IPS DF 19.7 (cell line): Measurements from ENCODE around the gene C11orf58.

Source experiments
- DNase-seq: peaks from one replicate; pipeline ENCODE4 v3.0.0-alpha.2; 2013; ENCODE audit warnings: low read depth, low spot score

Gene C11orf58

DNA sequence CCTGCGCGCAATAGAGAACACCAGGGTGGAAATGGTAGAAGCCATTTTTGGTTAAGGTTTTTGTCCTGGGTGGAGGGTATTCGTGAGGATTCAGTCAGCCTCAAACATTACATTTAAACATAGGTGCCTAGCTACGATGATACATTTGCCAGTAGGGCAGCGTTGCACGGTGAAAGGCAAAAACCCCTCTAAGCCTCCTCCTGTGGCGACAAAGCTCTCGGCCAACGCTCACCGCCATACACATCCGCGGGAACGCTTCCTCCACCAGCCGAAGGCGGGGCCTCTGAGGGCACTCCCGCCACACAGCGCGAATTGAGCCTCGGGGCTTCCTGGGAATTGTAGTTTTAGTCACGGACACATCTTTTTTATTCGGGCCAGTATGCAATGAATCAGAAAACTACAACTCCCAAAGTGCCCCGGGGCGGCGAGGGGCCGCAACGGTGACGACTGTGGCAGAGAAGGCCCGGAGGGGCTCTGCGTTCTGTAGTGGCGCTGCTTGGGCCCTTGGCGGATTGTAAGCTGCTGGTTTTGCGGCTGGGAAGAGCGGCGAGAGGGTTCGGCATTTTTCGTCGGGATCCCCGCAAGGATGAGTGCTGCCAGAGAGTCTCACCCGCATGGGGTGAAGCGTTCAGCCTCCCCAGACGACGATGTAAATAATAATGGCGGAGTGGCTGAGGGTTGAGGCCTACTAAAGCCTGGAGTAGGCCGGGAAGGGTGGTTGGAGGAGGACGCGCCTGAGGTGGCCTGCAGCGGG is at the start of gene C11orf58:
TSS of gene C11orf58 (plus strand) at position 455 of the 754 bp plus-strand sequence. CDS start at position 587, 132 bp downstream.
- DNase-seq = peak; percentile 90

DNA sequence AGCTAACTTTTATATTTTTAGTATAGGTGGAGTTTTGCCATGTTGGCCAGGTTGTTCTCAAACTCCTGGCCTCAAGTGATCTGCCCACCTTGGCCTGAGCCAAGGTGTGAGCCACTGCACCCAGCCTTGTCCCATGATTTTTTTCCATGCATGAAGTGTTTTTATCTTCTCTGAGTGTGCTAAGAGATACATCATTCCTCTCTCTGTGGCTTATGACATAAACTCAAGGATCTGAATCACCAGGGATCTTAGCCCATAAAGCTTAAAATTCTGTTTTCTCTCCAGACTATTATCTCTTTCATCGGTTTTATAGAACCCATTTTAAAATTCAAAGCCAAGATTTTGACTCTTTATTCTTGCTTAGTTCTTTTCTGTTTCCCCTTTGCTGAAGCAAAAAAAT is 48.4 kb upstream of the C11orf58 start:
- no peak for DNase-seq

DNA sequence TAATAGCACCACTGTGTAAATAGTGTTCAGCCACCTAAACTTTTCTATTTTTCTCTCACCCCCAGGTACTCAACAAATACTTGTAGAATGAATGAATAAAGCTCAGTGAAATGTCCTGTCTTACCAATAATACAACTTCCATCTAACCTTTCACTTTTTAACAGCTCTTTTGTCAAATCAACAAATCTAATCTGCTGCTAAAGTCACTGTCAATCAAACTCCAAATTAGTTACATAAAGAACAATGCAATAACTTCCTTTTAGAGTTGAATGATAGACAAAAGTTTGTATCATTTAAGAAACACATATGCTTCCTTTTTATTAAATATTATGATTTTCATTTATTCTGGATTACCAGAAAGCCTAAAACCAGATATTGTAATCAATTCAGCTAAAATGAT is 34.7 kb upstream of the C11orf58 start:
- DNase-seq = no peak

DNA sequence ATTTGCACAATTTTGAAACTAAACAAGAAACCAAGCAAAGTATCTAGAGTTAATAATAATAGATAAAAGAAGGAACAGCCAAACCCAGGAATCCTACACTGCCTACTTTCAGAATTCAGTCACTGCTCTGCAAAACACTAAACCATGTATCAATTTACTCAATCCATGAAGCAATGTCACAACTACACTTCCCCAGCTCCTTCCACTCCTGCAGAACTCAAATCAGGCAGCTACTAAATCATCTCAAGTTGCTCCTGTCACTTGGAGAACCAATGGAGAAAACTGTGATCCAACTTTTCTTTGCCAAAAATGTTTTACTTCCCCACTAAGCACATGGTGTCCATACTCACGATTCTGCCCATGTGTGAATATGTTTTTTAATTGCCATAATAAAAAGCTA is 24.9 kb upstream of the C11orf58 start:
- no peak for DNase-seq

DNA sequence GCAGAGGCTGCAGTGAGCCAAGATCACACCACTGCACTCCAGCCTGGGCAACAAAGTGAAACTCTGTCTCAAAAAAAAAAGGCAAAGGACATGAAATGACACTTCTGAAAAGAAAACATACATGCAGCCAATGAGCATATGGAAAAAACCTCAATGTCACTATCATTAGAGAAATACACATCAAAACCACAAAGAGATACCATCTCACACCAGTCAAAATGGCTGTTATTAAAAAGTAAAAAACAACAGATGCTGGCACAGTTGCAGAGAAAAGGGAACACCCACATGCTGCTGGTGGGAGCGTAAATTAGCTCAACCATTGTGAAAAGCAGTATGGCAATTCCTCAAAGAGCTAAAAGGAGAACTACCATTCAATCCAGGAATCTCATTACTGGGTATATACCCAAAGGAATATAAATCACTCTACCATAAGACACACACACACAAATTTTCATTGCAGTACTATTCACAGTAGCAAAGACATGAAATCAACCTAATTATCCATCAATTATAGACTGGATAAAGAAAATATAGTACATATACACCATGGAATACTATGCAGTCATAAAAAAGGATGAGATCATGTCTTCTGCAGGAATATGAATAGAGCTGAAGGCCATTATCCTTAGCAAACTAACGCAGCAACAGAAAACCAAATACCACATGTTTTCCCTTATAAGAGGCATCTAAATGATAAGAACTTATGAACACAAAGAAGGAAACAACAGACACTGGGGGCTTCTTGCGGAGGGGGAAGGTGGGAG is 15.7 kb upstream of the C11orf58 start:
- no peak for DNase-seq

DNA sequence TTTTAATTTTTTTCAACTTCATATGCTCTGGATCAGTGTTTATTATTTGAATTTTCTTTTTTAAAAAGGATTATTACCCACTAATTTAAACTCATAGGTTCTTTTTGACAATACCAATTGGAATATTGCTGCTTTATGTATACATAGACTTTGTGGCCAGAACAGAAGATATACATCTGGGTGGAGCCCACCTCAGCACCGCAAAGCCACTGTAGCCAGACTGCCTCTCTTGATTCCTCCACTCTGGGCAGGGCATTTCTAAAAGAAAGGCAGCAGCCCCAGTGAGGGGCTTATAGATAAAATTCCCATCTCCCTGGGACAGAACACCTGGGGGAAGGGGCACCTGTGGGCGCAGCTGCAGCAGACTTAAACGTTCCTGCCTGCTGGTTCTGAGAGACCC is 10.6 kb upstream of the C11orf58 start:
- DNase-seq = no peak

DNA sequence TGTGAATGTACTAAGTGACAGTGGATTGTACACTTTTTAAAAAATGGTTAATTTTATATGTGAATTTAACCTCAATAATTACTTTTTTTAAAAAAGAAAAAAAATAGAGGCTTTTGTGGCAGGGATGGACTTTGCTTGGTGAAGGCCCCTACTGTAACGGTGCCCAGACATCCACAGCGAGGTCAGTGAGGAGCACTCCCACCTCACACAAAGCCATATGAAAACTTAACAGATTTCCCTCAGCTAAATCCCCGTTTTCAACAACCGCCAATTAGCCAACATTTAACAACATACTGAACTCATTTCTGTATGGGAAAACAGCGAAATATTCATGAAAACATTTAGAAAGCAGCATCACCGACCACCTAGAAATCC is 642 bp upstream of the C11orf58 start:
- no peak for DNase-seq

DNA sequence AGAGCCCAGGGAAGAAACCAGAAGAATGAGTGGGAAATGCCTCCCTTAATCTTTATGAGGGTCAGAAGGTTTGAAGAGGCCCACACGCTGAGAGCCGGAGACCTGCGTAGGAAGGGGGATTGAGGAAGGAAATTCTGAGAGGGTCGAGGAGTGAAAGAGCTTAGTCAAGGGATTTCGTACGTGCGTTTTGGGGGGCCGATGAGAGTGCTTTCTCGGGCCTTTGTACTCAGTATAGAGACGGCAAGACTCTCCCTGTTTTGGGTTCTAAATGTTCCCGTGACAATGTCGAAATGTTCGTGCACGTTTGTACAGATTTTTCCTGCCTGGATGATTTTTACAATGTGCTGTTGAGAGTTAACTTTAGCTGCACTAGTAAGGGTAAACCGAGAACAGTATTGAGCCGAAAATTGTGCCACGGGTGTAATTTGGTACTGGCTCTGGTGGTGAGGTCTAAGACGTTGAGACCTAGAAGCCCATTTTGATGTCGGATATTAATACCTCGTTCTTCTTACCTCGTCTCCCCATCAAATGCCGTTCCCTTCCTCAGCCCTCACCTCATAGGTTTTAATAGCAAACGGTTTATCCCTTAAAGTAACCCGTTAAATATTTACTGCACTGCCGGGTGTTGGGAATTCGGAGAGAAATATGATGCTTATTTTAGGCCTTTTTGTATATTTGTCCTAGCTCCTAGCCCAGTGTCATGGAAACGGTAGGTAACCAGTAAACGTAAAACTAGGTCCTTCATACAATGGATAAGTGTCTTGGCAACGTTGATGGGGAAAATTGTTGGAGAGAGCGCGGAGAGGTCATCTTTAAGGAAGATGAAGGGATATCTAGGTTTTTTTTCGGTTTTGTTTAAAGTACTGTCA is 734 bp downstream of the C11orf58 start:
- DNase-seq = no peak

DNA sequence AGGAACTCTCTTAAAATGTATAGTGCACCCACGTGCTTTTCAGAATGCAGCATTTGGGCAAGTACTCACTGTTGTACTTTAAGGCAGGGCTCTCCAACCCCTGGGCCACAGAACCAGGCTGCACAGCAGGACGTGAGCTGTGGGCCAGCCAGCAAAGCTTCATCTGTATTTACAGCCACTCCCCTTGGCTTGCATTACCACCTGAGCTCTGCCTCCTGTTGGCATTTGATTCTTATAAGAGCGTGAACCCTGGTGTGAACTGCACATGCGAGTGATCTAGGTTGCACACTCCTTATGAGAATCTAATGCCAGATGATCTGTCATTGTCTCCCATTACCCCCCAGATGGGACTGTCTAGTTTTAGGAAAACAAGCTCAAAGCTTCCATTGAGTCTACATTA is 3.0 kb downstream of the C11orf58 start:
- DNase-seq = no peak

DNA sequence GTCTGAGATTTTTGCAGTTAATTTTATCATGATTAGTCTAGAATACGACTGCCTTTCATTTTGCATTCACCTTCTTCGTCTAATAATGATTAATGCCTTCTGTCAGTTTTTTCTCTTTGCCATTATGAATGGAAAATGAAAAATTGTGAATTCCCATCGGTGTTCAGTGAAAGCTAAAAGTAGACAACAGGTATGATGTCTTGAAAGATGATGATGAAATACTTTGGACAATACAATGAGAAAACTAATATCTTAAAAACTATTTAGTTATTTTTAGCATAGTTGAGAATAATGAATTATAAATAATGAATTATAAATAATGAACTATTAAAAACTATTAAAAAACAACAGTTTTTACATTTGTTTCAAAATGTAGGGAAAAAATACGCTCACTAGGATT is 5.0 kb downstream of the C11orf58 start:
- DNase-seq = no peak

DNA sequence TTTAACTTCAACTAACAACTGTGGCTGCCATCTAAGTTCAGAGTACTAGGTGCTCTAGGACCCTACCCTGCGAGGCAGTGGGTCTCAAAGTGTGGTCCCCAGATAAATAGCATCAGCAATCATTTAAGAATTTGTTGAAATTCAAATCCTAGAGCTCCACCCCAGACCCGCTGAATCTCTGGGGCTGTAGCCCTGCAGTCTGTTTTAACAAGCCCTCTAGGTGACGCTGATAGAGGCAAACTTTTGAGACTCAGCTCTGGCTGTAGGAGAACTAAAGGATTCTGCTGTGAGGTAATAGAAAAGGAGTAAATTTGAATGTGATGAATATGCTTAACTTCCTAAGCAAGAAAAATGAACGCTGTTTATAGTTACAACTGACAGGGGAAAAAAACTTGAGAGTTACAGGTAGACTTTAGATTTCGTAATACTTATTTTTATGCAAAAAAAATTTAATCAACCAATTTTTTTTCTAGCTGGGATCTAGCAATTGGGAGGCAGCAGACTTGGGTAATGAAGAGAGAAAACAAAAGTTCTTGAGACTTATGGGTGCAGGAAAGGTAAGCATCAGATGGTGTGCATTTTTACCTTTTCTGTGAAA is 5.8 kb downstream of the C11orf58 start:
- no peak for DNase-seq

DNA sequence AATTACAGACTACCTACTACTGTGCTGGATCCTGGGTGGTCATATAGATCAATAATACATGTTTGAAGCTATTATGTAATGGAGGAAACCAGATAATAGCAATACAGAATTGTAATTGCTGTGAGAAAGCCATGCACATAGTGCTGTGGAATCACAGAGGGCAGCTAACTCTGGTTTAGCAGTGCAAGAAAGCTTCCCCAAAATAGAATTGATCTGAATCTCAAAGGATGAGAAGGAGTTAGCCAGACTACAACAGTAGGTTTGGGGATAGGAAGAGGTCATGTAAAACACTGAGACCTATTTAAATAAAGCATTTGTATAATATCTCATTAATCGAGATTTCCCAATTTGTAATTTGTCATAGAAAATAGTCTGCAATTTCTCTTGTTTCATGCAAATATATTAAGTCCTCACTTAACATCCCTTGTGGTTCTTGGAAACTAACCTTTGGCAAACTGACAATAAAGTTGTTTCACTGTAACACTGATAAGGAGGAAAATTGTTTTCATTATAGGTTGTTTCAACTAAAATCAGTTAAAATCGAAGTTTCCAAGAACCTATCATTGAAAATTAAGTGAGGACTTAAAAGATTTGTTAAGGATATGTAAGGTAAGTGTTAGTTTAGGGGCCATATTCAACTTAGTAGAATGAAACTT is 7.6 kb downstream of the C11orf58 start:
- DNase-seq = no peak

DNA sequence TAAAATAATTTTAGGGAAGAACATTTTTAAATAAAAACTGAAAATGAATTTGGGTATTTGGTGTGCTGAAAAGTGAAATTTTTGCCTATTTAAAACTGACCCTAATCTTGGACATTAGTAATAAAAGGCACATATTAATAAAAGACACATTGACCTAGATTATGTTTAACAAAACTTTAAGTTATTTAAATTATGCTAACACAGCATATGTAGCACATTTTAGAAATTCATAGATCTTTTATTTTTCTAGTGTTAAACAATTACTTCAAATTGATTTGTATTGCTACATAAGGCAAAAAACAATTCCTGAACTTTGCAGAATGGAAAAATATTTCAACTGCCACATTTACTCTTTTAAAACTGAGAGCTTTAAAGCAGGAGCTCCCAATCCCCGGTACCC is 10.6 kb downstream of the C11orf58 start:
- no peak for DNase-seq

DNA sequence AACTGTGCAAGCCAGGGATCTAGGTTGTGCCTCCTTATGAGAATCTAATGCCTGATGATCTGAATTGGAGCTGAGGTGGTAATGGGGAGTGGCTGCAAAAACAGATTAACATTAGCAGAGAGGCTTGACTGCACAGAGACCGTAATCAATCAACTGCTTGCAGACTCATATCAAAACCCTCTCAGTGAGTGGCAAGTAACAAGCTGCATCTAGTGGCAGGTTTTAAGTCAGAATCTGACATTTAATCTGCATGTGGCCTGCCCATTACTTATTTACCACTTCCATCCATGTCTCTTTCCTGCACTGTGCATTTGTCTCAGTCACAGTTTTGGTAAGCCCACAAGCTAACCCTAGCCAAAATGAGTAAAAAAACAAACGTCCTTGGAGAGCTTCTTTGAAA is 11.2 kb downstream of the C11orf58 start:
- DNase-seq = no peak

DNA sequence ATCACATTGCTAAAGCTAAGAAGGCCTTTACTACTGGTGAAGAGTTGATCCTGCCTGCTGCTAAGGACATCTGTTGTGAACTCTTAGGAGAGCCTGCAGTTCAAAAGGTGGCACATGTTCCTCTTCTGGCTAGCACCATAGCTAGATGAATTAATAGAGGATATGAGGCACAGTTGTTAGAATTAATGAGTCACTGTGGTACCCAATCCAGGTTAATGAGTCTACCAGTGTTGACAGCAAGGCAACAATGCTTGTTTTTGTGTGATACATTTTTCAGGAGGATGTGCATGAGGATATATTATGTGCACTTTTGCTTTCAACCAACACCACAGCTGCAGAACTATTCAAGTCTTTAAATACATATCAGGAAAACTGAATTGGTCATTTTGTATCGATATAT is 12.0 kb downstream of the C11orf58 start:
- DNase-seq = no peak

DNA sequence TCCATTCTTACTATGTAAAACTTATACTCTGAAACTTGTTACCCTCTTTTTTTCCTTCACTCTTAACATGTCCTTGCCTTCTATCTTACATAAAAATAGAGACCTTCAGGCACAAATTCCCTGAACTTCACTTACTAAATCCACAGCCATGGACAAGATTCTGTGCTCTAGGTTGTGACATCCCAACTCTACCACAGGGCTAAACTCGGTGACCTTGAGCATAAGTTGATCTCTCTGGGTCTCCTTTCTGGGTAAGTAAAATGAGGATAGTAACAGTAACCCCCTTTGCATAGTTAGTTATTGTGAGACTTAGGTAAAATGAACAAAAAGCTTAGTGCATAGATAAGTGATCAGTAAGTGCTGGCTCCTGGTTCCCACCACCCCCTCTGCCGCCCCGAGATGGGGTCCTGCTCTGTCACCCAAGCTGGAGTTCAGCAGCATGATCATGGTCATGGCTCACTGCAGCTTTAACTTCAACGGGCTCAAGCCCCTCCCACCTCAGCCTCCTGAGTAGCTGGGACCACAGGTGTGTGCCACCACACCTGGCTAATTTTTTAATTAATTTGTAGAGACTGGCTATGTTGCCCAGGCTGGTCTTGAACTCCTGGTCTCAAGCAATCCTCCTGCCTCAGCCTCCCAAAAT is 20.1 kb downstream of the C11orf58 start:
- DNase-seq = no peak

DNA sequence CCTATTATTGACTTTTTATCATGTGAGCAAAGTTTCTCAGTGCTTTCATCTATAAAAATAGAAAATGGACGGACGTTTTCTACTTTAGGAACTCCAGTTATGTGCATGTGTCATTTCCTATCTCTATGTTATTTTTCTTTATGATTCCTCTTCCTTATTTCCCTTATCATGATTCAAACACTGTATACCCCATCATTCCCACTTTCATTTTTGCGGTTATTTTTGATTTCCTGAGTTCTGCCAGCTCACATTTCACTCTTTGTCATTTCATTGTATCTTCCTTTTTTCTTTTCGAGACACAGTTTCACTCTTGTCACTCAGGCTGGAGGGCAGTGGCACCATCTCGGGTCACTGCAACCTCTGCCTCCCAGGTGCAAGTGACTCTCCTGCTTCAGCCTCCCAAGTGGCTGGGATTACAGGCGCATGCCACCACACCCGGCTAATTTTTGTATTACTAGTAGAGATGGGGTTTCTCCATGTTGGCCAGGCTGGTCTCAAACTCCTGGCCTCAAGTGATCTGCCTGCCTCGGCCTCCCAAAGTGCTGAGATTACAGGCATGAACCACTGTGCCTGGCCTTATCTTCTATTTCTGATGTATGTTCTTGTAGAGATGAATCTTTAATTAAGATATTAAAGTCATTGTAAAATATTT is 21.5 kb downstream of the C11orf58 start:
- no peak for DNase-seq

DNA sequence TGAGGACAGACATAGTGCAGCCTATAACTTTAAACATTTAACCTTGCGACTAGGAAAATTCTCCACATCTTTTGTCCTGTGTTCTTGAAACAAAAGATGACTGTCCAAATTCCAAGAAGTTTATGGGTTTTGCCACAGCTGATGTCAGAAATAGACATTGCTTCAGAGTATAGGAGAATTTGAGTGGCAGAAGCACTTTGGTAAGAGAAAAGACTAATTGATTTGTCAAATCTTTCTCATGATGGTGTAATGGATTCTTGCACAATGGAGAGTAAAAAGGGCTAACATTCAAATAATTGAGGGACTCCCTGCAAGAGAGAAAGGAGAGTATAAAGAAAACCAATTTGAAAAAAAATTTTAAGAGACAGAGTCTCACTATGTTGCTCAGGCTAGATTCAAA is 25.3 kb downstream of the C11orf58 start:
- DNase-seq = no peak

DNA sequence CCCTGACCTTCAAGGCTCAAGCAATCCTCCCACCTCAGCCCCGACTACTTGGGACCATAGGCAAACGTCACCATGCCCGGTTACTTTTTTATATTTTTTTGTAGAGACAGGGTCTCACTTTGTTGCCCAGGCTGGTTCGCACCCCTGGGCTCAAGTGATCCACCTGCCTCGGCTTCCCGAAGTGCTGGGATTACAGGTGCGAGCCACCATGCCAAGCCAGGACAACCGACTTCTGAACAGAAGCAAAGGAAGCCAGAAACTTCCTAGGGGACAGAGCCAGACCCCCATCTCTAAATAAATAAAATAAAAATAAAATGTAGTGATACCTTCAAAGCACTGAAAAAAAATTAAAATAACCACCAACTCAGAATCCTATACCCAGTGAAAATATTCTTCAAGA is 26.4 kb downstream of the C11orf58 start:
- no peak for DNase-seq

DNA sequence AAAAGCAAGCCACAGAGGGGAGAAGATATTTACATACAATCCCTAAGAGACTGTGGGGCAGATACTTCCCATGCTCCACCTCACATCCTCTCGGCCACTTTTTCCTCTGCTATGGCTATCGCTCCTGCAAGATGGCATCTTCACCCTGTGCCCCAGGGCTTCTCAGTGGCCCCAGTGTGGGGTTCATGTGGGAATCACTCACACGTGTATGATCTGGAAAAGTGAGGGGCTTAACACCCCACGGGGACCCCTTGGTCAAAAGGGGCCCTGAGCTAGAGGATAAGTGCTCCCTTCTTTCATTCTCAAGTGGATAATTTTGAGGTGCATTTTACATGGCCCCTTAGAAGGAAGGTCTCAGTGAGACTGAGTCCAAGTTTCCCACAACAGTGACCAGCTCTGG is 28.7 kb downstream of the C11orf58 start:
- DNase-seq = no peak
